Esophagus muscularis mucosa (tissue), 4 donors: ENCODE results near the gene SPNS1. TPM values are rescaled to one million over a fixed set of nuclear protein-coding genes. Genes with fewer than 3 reads are reported as not detected.

ENCODE experiments used
- DNase-seq: peaks from one replicate; pipeline ENCODE4 v3.0.0-alpha.2; 2017; ENCODE audit errors: extremely low spot score
- H3K27ac ChIP-seq, 4 donors: fragments of 200-600 bp; sonication (generic); replicated peaks in 1 of 4; 1 replicate in 3 of 4; 2 replicates in 1 of 4; pipeline ENCODE4 v1.5.1; 2016 to 2019; ENCODE audit warnings: mild to moderate bottlenecking in 1 of 4
- H3K27me3 ChIP-seq, 4 donors: fragments of 200-600 bp; sonication (generic); one replicate each; pipeline versions ENCODE4 v1.5.1 to v1.6.0; 2016 to 2019
- H3K36me3 ChIP-seq, 4 donors: fragments of 200-600 bp; sonication (generic); one replicate each; pipeline ENCODE4 v1.5.1; 2016 to 2019
- H3K4me1 ChIP-seq, 4 donors: fragments of 200-600 bp; sonication (generic); one replicate each; pipeline ENCODE4 v1.5.1; 2016 to 2019
- H3K4me3 ChIP-seq, 4 donors: fragments of 200-600 bp; sonication (generic); 1 replicate in 2 of 4; 2 replicates in 2 of 4; pipeline ENCODE4 v1.5.1; 2016 to 2019; ENCODE audit warnings: mild to moderate bottlenecking in 4 of 4, moderate library complexity in 1 of 4
- H3K9me3 ChIP-seq, 4 donors: fragments of 200-600 bp; sonication (generic); 1 replicate in 3 of 4; 2 replicates in 1 of 4; pipeline ENCODE4 v1.5.1; 2016 to 2019
- CTCF ChIP-seq, 3 experiments: fragments of 200-600 bp in 2 of 3; fragments of 450-650 bp in 1 of 3; sonication (generic) in 2 of 3; IDR thresholded peaks; one replicate each; pipeline ENCODE4 v1.5.1; 2017 to 2019; ENCODE audit warnings: antibody characterized with exemption in 3 of 3, mild to moderate bottlenecking in 2 of 3, moderate library complexity in 1 of 3
- EP300 ChIP-seq: sonication (generic); formaldehyde crosslinking; IDR thresholded peaks from one replicate; pipeline ENCODE4 v1.6.1; 2017; ENCODE audit warnings: antibody characterized with exemption
- POLR2A ChIP-seq: fragments of 450-650 bp; IDR thresholded peaks from one replicate; pipeline ENCODE4 v1.6.1; 2017; ENCODE audit warnings: antibody characterized with exemption, moderate library complexity, mild to moderate bottlenecking, low read depth
- POLR2AphosphoS5 ChIP-seq, 2 donors: sonication (generic); formaldehyde crosslinking; IDR thresholded peaks; one replicate each; pipeline ENCODE4 v1.6.1; 2017; ENCODE audit warnings: antibody characterized with exemption in 2 of 2
- WGBS: methylation state at CpG from one replicate; pipeline ENCODE4 v1.1.5; 2018; 5-methylcytosine and 5-hydroxymethylcytosine counted together
- intact Hi-C: fragments of 100-400 bp; cut with DNase I; formaldehyde crosslinking; loops from one replicate; pipeline ENCODE4 v1.15.1; 2023
- total RNA-seq, 4 donors: library from RNA; depleted of rRNA; stranded (reverse); fragments of >200 nt; gene quantifications; one replicate each; pipeline versions ENCODE4 v1.1.0 to v1.2.1, GENCODE V29; 2016

Gene SPNS1
- total RNA-seq, 4 donors from 2014 or later, result 12.9 to 36.0 (median 21.8) TPM

GRCh38 chr16:29029168-29029994 is 54.8 kb downstream of the SPNS1 start:
- H3K4me1 ChIP-seq, result no peaks in the 10 kb centered on the region
- H3K27me3 ChIP-seq, result peaks cover 0 to 40% (median 0%) of the 10 kb centered on the region in 4 donors
- no peaks in the 10 kb centered on the region for H3K36me3 ChIP-seq
- H3K9me3 ChIP-seq, result no peaks in the 10 kb centered on the region
- no peak overlapping the region for H3K27ac ChIP-seq
- H3K4me3 ChIP-seq, result no peak overlapping the region
- TF ChIP-seq EP300, result no peak
- no peak for TF ChIP-seq POLR2AphosphoS5 (IDR thresholded peaks at IDR 0.05)
- TF ChIP-seq POLR2A, result no peak
- TF ChIP-seq CTCF (IDR thresholded peaks at IDR 0.05), result no peak
- intact Hi-C loops, result no loop called here
- DNase-seq, result no peak
- 35% methylated on average over 11 of the region's 16 CpGs for WGBS

- TF ChIP-seq EP300 (no peak), POLR2AphosphoS5 (IDR thresholded peaks at IDR 0.05) (no peak), CTCF (IDR thresholded peaks at IDR 0.05) (no peak), POLR2A (no peak)
- no peaks in the 10 kb centered on the region for H3K4me1 ChIP-seq
- no peaks in the 10 kb centered on the region for H3K36me3 ChIP-seq
- H3K9me3 ChIP-seq, result no peaks in the 10 kb centered on the region
- intact Hi-C loops, result no loop called here
- DNase-seq, result no peak
- 75% methylated on average over 7 of the region's 8 CpGs for WGBS
- H3K27me3 ChIP-seq, result peaks cover 0 to 32% (median 0%) of the 10 kb centered on the region in 4 donors
- no peak overlapping the region for H3K4me3 ChIP-seq
- no peak overlapping the region for H3K27ac ChIP-seq
These were observed 55.7 kb downstream of the SPNS1 start for GRCh38 chr16:29030086-29030840.

Other genes starting within 250 kb of the SPNS1 start
- 1 to 10 TPM in 2 of 4 donors, under 1 TPM in 2; 0.66 to 2.2 (median 1.3) TPM for gene NPIPB9, start 223.0 kb upstream of the SPNS1 start, total RNA-seq
- 10 to 100 TPM; 43.4 to 73.9 (median 52.6) TPM for gene ATXN2L, start 151.8 kb upstream of the SPNS1 start, total RNA-seq
- 100 to 1,000 TPM in 1 of 4 donors, 10 to 100 TPM in 3; 63.1 to 106 (median 82.8) TPM for gene TUFM, start 128.4 kb upstream of the SPNS1 start, total RNA-seq
- 10 to 100 TPM; 27.0 to 48.4 (median 34.7) TPM for gene SH2B1, start 110.9 kb upstream of the SPNS1 start, total RNA-seq
- under 1 TPM in 1 of 4 donors, not detected in 3; 0.86 TPM for gene ATP2A1, start 96.3 kb upstream of the SPNS1 start, total RNA-seq
- gene RABEP2, start 49.5 kb upstream of the SPNS1 start, total RNA-seq, result 10 to 100 TPM; 15.0 to 27.2 (median 16.7) TPM
- gene CD19, start 42.8 kb upstream of the SPNS1 start, total RNA-seq, result under 1 TPM in 1 of 4 donors, not detected in 3; 0.66 TPM
- gene NFATC2IP, start 23.8 kb upstream of the SPNS1 start, total RNA-seq, result 10 to 100 TPM; 15.6 to 30.3 (median 20.3) TPM
- gene LAT, start 10.3 kb downstream of the SPNS1 start, total RNA-seq, result 1 to 10 TPM; 3.1 to 6.5 (median 6.2) TPM